Limb (tissue), 2 donors: ENCODE results near the gene C5AR2.
"Not testable (repeated sequence)": the region's sequence is repeated elsewhere in the genome, so short reads cannot be mapped to it uniquely, and the experiment has no call there.

ENCODE experiments used
- DNase-seq, 2 donors: peaks; one replicate each; pipeline ENCODE4 v3.0.0-alpha.2; 2016; ENCODE audit errors: extremely low spot score in 2 of 2

C5AR2 gene

DNA sequence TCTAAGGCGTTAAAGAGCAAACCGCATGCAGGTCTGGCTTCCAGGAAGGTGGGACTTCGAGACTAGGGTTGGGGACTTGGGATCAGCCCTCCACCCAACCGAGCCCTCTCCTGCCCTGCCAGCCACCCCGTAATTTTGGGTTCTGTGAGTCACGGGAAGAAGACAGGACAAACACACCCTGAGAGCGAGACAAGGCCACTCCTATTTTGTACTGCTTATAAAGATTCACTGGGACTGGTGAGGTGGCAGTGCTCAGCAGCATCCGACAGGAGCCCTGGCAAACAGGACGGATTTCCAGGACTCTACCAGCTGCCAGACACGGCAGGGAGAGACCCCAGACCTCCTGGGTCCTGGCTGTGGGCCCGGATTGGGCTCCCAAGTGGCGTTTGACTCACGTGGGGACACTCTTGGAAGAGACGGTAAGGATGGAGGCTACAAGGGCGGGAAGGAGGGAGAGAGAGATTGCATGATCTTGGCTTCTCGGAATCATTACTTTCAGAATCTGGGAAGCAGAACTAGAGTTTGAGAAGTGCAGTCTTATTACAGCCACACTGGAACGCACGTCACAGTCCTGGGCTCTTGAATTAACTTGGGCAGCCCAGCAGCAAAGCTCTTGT is at the start of gene C5AR2:
Gene C5AR2 (plus strand): TSS at position 245 of the 617 bp plus-strand sequence. CDS start 8,625 bp downstream, outside the sequence.
- no peak for DNase-seq

DNA sequence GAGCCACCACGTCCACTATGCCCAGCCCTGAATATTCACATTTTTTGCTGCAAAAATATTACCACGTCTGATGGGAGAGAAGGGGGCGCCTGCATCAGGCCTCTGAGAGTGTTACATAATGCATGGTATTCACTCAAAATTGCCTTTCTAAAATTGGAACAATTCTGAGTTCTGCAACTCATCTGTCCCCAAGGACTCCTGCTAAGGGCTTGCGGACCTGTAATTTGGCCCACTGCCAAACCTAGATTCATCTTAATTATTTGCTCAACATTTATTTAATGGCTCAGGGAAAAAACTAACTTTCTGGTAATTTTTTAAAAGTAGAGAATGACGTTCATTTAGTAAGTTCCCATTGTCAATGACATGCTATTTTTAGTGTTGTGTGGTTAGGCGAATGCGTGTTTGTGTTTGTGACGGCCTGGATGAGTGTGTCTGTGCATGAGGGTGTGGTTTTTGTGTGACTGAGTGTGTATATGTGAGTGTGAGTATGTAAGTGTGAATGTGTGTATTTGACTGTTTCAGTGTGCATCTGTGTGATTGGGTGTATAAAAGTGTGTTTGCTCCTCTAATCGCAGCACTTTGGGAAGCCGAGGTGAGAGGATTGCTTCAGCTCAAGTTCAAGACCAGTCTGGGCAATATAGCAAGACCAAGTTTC is 48.4 kb upstream of the C5AR2 start:
- DNase-seq, result no peak

DNA sequence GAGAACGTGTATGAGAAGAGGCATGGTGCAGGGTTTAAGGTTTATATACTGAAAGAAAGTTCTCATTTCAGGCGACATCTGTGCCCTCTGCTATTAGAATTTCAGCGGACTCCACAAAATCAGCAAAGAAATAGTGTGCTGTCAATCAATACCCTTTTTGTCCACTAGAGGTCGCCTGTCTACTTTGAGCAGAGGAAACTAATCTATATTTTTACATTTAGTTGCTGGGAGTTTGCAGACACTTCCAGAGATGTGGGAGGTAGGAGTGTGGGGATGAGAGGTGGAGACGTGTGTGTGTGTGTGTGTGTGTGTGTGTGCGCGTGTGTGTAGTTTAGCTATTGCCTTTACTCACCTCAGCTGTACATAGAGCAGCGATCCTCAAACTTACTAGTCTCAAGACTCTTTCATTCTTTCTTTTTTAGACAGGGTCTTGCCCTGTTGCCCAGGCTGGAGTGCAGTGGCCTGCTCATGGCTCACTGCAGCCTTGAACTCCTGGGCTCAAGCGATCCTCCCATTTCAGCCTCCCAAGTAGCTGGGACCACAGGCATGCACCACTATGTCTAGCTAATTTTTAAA is 47.6 kb upstream of the C5AR2 start:
- peak in 1 of 2 donors; percentile 75 for DNase-seq

- peak in 1 of 2 donors; percentile 74 for DNase-seq
These were observed 35.9 kb upstream of the C5AR2 start for GRCh38 chr19:47296036-47296435.

- DNase-seq, result not testable (repeated sequence)
These were observed 31.1 kb upstream of the C5AR2 start for GRCh38 chr19:47300867-47301266.

DNA sequence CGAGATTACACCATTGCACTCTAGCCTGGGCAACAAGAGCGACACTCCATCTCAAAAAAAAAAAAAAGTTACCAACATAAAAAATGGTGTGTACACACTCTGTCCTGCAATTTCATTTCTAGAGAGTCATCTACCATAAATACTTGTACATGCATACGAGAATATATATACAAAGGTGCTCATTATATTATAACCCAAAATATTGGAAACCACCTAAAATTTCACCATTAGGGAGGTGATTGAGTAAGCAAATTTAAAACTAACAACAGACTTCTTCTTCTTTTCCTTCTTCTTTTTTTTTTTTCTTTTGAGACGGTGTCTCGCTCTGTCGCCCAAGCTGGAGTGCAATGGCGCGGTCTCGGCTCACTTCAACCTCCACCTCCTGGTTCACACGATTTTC is 29.7 kb upstream of the C5AR2 start:
- no peak for DNase-seq

- no peak for DNase-seq
These were observed 28.0 kb upstream of the C5AR2 start for GRCh38 chr19:47303966-47304365.

- peak; percentile 21 to 59 for DNase-seq
These were observed 26.6 kb upstream of the C5AR2 start for GRCh38 chr19:47305309-47305751.

DNA sequence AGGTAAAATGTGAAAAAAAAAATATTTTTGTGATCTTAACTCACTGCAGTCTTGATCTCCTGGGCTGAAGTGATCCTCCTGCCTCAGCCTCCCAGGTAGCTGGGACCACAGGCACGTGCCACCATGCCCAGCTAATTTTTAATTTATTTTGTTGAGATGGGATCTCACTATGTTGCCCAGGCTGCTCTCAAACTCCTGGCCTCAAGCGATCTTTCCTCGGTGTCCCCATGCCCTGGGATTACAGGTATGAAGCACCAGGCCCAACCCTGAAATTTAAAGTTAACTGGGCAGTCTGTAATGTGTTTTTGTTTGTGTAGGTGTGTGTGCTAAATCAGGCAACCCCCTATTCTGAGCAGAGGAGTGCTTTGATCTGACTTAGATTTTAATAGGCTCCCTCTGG is 25.7 kb upstream of the C5AR2 start:
- no peak for DNase-seq

- DNase-seq, result no peak
These were observed 22.9 kb upstream of the C5AR2 start for GRCh38 chr19:47309038-47309437.

- DNase-seq, result no peak
These were observed 22.4 kb upstream of the C5AR2 start, which contains the start of gene C5AR1 for GRCh38 chr19:47309608-47310007. C5AR1 (plus strand) TSS chr19:47309861; CDS start chr19:47309896, 35 bp downstream.

DNA sequence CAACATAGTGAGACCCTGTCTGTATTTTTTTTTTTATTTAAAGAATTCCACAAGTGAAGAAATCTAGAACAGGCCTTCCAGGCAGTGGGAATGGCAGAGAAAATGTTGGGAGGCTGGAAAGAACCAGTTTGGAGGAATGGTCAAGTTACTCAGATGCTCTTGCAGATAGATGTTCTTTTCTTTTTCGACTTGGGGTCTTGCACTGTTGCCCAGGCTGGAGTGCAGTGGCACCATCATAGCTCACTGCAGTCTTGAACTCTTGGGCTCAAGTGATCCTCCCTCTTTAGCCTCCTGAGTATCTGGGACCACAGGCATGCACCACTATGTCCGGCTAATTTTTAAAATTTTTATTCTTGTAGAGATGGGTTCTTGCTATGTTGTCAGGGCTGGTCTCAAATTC is 21.7 kb upstream of the C5AR2 start:
- no peak for DNase-seq

GRCh38 chr19:47310819-47311218 is 21.2 kb upstream of the C5AR2 start:
- DNase-seq, result peak in 1 of 2 donors; percentile 53

- no peak for DNase-seq
These were observed 19.5 kb upstream of the C5AR2 start for GRCh38 chr19:47312366-47313006.

- DNase-seq, result no peak
These were observed 18.1 kb upstream of the C5AR2 start for GRCh38 chr19:47313754-47314295.

- no peak for DNase-seq
These were observed 16.7 kb upstream of the C5AR2 start for GRCh38 chr19:47315125-47315821.

- no peak for DNase-seq
These were observed 15.5 kb upstream of the C5AR2 start for GRCh38 chr19:47316513-47316912.

DNA sequence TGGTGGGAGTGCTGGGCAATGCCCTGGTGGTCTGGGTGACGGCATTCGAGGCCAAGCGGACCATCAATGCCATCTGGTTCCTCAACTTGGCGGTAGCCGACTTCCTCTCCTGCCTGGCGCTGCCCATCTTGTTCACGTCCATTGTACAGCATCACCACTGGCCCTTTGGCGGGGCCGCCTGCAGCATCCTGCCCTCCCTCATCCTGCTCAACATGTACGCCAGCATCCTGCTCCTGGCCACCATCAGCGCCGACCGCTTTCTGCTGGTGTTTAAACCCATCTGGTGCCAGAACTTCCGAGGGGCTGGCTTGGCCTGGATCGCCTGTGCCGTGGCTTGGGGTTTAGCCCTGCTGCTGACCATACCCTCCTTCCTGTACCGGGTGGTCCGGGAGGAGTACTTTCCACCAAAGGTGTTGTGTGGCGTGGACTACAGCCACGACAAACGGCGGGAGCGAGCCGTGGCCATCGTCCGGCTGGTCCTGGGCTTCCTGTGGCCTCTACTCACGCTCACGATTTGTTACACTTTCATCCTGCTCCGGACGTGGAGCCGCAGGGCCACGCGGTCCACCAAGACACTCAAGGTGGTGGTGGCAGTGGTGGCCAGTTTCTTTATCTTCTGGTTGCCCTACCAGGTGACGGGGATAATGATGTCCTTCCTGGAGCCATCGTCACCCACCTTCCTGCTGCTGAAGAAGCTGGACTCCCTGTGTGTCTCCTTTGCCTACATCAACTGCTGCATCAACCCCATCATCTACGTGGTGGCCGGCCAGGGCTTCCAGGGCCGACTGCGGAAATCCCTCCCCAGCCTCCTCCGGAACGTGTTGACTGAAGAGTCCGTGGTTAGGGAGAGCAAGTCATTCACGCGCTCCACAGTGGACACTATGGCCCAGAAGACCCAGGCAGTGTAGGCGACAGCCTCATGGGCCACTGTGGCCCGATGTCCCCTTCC is 11.8 kb upstream of the C5AR2 start:
- no peak for DNase-seq

DNA sequence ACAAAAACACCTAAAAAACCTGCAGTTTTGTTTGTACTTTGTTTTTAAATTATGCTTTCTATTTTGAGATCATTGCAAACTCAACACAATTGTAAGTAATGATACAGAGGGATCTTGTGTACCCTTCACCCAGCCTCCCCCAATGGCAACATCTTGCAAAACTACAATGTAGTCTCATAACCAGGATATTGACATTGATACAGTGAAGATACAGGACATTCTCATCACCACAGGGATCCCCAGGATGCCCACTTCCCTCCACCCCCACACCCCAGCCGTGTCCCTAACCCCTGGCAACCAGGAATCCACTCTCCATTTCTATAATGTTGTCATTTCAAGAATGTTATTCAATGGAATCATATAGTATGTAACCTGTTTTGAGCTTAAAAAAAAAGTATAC is 10.3 kb upstream of the C5AR2 start:
- no peak for DNase-seq

DNA sequence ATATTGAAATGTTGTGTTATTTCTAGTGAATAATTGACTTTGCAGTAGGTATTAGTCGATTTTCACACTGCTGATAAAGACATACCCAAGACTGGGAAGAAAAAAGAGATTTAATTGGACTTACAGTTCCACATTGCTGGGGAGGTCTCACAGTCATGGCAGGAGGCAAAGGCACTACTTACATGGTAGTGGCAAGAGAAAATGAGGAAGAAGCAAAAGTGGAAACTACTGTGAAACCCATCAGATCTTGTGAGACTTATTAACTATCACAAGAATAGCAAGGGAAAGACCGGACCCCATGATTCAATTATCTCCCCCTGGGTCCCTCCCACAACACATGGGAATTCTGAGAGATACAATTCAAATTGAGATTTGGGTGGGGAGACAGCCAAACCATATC is 9.9 kb upstream of the C5AR2 start:
- DNase-seq, result no peak
